Bronchial epithelial cell (primary cell): ENCODE results near the gene ADCY6. TPM values are rescaled to one million over a fixed set of nuclear protein-coding genes. Genes with fewer than 3 reads are reported as not detected.

Experiments used
- DNase-seq: peaks from one replicate; pipeline ENCODE4 v3.0.0-alpha.2; 2010; ENCODE audit warnings: low read depth
- FAIRE-seq: peaks from 2 replicates; lab custom pipeline; 2011; peaks lifted over from hg19 to GRCh38; lab: Jason Lieb, UNC
- H3K27me3 ChIP-seq: 2 replicates; pipeline ENCODE4 v1.5.1; 2011; ENCODE audit warnings: low read length; ENCODE audit not compliant: control insufficient read depth, insufficient read depth
- H3K36me3 ChIP-seq: 2 replicates; pipeline ENCODE4 v1.5.1; 2011; ENCODE audit warnings: low read length; ENCODE audit not compliant: control insufficient read depth, insufficient read depth
- H3K4me3 ChIP-seq: 2 replicates; pipeline ENCODE4 v1.5.1; 2011; ENCODE audit warnings: mild to moderate bottlenecking, low read depth, low read length, control low read depth
- total RNA-seq: library from RNA; depleted of rRNA; stranded (reverse); fragments of >200 nt; gene quantifications from 2 replicates; pipeline ENCODE4 v1.2.1, GENCODE V29; 2014
- TF ChIP-seq, protein P1 (sequence below): IDR thresholded peaks from 2 replicates; pipeline ENCODE4 v1.5.1; 2011; ENCODE audit warnings: mild to moderate bottlenecking, moderate library complexity, low read length, control low read depth, inconsistent platforms; ENCODE audit not compliant: insufficient read depth, severe bottlenecking

Gene ADCY6
- total RNA-seq, 1 donor from 2014 or later: 13.4 TPM

DNA sequence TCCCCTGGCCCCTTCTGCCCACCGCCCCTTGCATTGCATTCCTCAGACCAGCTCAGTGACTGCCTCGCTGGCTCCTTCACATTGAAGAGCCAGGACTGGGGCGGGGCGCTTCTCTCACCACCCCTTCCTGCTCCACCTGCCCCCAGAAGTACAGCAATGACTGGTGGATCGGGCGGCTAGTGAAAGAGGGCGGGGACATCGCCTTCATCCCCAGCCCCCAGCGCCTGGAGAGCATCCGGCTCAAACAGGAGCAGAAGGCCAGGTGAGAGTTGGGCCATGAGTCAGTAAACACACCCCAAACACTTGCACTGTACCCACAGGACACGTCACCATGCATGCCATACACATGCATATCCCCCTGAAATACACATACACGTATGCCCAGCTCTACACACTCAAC, 35.2 kb upstream of the ADCY6 start:
- H3K4me3 ChIP-seq: no peak overlapping the region
- TF ChIP-seq, protein P1, sequence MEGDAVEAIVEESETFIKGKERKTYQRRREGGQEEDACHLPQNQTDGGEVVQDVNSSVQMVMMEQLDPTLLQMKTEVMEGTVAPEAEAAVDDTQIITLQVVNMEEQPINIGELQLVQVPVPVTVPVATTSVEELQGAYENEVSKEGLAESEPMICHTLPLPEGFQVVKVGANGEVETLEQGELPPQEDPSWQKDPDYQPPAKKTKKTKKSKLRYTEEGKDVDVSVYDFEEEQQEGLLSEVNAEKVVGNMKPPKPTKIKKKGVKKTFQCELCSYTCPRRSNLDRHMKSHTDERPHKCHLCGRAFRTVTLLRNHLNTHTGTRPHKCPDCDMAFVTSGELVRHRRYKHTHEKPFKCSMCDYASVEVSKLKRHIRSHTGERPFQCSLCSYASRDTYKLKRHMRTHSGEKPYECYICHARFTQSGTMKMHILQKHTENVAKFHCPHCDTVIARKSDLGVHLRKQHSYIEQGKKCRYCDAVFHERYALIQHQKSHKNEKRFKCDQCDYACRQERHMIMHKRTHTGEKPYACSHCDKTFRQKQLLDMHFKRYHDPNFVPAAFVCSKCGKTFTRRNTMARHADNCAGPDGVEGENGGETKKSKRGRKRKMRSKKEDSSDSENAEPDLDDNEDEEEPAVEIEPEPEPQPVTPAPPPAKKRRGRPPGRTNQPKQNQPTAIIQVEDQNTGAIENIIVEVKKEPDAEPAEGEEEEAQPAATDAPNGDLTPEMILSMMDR: no peak
- peak; percentile 96 for DNase-seq
- peaks cover 9% of the 10 kb centered on the region for H3K36me3 ChIP-seq
- H3K27me3 ChIP-seq: no peaks in the 10 kb centered on the region
- peak; percentile 83 for FAIRE-seq

DNA sequence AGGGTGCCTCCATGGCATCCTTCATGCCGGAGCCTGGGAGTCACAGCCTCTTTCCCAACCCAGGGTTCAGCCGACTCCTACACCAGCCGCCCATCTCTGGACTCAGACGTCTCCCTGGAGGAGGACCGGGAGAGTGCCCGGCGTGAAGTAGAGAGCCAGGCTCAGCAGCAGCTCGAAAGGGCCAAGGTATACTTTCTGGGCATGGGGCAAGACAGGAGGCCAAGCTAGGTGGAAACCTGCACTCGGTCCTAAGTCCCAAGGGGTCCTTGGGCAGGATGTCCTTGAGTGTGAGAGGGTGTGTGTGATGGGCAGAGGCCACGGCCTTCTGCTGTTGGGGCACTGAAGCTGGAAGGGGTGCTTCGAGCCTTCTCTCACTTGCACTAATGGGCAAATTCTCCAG, 34.4 kb upstream of the ADCY6 start:
- H3K36me3 ChIP-seq: peaks cover 7% of the 10 kb centered on the region
- TF ChIP-seq, protein P1: no peak
- DNase-seq (no peak), FAIRE-seq (no peak)
- H3K4me3 ChIP-seq: no peak overlapping the region
- H3K27me3 ChIP-seq: no peaks in the 10 kb centered on the region

DNA sequence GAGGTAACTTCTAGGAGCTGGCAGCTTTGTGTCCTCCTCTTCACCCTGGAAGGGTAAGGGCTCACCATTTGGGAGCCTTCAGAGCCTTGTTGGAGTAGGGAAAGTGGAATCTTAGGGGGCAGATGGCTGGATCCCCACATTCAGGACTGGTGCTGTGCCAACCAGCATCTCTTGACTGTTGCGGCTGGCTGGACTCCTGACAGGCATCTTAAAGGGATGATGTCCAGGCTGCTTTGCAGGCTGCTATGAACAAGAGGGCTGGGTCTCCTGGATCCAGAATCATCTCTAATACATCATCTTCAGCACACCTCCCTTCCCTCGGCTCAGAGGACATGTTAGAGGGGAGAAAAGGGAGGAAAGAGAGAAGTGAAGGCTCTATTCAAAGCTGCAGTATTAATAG, 33.8 kb upstream of the ADCY6 start:
- TF ChIP-seq, protein P1: no peak
- H3K27me3 ChIP-seq: no peaks in the 10 kb centered on the region
- no peak overlapping the region for H3K4me3 ChIP-seq
- FAIRE-seq (no peak), DNase-seq (no peak)
- peaks cover 6% of the 10 kb centered on the region for H3K36me3 ChIP-seq

DNA sequence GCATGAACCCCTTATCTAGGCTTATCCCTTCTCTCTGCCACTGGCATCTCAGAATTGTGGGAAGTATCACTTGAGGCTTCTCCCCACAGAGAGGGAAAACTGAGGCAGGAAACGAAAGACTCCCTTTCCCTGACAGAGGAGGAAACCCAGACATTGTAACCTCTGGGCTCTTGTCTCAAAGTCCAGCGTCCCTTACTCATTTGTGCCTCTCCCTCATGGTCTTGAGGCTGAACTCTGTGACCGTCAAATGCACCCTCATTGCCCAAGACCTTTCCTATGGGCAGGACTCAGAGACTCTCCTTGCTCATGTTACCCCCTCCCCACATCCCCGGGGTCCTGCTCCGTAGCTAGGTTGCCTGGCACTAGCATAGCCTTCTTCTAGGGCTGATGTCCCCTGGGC, 33.2 kb upstream of the ADCY6 start:
- DNase-seq (no peak), FAIRE-seq (no peak)
- Histone ChIP-seq H3K36me3 (peaks cover 4% of the 10 kb centered on the region), H3K27me3 (no peaks in the 10 kb centered on the region), H3K4me3 (no peak overlapping the region)
- TF ChIP-seq, protein P1: no peak

DNA sequence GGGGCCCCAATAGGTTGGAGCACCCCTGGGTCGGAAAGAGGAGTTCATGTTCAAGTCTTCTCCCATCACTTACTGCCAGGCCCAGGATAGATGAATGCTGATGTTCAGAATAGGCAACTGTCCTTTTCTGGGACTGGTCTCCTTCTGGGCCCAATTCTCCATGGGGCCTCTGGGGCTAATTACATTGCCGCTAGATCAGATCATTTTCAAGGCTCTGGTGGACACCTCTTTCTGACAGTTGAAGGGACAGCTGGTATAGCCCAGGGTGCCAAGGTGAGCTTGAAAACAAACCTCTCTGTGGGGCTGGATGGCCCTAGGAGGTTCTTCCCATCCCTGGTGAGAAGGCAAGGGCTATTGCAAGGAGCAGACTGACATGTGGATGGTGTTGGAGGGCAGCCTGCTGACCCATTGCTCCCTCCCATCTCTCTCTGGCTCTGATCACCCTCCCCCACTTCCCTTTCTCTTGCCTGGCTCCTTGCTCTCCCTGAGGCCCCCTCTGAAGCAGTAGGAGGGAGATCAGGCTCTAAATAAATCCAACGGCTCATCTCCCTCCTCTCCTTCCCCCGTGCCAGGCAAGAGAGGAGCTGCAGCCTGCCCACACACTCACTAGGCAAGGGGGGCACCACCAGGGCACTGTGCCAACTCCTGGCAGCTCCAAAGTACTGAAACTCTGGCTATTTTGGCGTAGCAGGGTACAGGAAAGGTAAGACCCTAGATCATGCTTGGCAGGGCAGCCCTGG, 31.3 kb upstream of the ADCY6 start:
- FAIRE-seq (no peak), DNase-seq (no peak)
- Histone ChIP-seq H3K4me3 (no peak overlapping the region), H3K27me3 (no peaks in the 10 kb centered on the region), H3K36me3 (peaks cover 2% of the 10 kb centered on the region)
- TF ChIP-seq, protein P1: no peak
